Fibroblast of peridontal ligament (primary cell): ENCODE measurements around the gene TXNRD3.

Experiments
- DNase-seq: peaks from one replicate; pipeline ENCODE4 v3.0.0-alpha.2; 2010; ENCODE audit errors: extremely low read depth

TXNRD3 gene

DNA sequence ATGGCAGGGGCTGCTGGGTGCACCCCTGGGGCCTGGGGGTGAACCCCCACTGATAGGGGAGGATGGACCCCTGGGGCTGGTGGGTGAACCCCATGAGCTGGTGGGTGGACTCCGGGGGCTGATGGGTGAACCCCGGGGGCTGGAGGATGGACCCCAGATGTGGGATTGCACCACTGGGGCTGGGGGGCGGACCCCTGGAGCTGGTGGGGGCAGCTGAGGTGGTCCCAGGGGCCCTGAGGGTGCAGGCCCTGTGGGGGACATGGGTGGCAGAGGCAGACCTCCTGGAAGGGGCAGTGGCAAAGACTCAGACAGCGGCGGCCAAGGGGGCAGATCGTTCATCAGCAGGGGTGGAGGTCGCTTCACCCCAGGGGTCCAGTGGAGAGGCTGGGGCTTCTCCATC, 17.4 kb upstream of the TXNRD3 start:
- no peak for DNase-seq

DNA sequence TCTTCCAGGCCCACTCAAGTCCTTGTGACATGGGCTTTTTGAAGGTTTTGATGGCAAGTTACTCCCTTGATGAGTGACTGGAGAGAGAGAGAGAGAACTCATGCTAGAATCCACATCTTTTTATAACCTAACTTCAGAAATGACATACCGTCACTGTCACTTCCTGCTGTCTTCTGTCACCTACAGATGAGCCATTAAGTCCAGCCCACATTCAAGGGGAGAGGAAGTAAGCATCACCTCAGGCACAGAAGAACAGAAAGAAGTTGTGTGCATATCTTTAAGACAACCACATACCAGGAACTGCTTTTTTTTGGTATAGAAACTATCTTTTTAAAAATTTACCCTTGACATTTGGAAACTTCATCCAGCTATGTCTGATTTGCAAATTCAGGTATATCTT, 16.6 kb upstream of the TXNRD3 start:
- no peak for DNase-seq

DNA sequence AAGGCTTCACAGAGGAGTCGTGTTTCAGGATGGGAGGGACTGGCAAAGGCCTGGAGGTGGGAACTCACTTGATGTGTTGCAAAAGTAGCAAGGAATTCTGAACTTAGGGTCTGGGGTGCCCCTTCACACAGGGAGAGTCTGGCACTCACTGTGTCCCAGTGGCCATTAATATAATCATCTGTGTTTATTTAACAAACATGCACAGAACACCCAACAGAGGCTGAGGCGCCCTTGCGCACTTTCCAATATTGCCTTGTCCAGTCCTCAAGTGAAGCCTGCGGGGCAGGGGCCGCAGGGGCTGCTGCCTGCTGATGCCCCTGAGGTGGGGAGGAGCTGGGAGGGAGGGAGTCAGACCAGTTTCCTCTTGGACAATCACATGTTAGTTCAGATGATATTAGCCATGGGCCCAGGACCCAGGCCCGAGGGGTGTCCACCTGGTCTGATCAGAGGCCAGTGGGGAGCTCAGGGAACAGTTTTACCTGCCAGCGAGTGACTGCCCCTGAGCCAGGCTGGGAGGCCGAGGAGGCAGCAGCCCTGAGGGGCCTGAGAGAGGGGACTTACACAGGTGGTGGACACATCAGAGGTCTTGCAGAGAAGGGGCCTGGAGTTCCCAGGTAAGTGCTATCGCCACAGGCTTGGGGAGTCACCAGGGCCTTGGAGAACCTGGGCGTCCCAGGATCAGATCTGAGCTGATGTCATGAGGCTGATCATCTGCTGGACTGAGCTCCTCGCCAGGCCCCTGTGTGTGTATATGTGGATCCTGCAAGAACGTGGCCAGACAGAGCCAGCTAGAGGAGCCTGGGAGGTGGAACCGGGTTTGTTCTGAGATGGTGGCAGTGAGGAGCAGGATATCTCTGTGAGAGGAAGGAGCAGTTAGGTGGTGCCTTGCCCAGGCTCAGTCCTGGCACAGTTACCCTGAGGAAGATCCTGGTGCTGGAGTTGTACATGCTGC, 13.8 kb upstream of the TXNRD3 start:
- no peak for DNase-seq

DNA sequence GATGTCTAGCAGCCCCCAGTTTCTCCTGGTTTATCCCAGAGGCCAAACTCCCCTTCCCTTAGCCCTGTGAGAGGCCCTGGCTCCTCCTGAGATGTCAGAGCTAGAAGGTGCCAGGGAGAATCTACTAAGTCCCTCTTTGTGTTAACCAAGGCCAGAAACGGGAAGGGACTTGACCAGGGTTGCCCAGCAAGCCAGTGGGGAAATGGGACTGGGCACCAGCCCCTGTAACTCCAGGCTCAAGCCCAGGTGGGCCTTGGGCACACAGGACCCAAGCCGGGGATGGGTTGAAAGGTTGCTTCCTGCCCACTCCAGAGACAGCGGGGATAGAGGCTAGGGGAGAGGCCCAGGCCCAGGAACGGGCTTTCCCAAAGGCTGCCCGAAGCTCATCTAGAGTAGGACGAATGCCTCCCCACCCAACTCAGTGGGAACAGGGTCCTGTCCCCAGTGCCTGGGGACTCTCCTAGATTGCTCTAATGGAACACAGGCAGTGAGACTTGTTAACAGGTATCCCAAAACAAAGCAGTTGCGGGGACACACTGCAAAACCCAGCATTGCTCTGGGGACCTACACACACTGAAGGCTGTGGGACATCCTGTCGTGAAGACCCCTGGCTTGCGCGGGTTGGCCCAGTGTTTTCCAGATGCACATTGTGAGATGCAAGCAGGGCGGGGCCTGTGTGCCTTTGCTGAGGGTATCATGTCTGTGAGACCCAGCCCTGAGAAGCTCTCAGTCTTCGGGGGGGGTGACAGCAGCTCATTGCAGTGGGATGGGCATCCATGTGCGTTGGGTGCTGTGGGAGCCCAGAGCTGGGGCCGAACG, 12.9 kb upstream of the TXNRD3 start:
- DNase-seq = no peak

DNA sequence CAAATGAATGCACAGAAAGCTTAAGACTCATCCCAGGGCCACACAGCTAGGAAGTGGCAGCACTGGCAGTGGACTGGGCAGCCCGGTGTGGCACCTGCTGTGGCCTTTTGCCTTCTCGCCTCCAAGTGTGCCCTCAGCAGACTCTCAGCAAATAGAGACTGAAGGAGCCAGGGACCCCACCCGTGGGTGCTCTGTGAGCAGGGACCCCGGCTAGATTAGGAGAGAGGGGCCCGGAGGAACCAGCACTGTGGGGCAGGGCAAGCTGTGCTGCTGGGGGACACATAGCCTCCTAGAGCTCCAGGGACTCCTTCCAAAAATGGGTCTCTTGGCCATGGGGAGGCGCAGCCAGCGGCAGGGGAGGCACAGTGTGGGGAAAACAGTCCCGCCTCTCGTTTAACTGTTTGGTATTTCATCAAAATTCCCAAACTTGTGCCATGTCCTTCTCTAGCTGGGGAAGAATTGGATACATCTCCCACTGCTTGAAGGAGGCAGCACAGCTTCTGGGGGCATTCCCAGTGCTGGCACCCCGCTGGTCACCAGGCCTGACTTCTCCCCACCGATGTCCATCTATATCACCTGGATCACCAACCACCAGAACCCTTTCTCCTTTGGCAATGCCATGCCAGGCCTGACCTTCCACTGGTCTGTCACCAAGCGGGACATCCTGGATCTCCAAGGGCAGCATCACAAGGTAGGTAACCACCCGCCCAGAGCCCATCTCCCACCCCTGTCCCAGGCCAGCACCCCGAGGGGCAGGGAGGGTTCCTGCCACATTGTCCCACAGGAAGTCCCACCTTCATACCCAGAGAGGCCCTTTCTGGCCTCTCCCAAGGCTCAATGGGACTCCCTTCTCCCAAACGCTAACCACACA, 12.0 kb upstream of the TXNRD3 start:
- DNase-seq = no peak

DNA sequence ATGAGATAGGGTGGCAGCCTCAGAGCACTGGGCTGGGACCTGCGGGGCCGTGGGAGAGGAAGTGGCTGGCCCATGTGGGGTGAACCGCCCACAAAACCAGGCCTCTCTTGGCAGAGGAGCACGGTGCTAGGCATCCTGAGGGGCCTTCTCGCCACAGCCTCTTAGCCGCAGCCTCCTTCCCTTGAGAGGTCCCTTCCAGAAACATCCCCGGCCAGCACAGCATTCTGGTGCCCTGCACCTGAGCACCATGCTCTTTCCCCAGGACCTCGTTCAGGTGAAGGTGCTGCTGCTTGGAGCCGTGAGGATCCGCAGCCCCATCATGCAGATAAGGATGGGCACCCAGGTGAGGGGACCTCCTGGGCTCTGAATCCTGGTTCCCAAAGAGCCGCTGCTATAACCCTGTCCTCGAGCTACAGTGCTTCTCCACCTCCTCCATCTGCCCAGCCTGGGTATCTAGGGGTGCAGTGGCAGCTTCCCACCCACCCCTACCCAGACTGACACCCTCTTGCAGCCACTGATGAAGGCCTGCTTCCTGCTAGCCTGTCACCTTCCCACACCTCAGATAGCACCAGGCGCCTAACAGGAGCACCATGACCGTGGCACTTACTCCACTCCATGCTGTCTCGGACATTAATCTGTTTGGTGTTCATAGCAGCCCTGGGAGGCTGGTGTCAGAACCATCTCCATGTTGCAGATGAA, 11.2 kb upstream of the TXNRD3 start:
- DNase-seq = no peak

GRCh38 chr3:126665221-126665936, 10.5 kb upstream of the TXNRD3 start:
- no peak for DNase-seq

DNA sequence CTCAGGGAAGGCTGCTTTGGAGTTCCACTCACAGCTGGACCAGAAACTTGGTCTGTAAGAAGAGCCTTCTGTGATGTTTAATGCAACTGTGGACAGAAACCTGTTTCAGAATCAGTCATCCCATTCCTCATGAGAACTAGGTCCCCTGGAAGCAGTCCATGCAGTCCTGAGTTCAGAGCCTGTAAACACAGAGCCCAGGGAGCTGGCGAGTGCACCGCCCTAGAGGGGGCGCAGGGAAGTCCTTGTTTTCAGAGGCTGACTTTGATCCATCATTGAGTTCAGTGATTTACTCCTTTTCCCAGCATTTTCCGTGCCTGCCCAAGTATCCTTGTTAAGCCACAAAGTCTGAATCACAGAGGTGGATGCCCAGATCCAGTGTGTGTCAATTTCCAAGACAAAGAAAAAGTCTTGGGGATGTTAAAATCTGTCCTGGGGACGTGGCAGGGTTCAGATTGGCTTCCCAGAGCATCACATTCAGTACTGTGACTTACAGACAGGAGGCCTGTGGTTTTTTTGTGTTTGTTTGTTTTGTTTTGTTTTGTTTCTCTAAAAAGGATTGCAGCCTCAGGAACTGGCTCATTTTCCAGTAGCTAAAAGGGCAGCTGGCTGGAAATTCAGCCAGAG, 9.8 kb upstream of the TXNRD3 start:
- DNase-seq = peak; percentile 58

DNA sequence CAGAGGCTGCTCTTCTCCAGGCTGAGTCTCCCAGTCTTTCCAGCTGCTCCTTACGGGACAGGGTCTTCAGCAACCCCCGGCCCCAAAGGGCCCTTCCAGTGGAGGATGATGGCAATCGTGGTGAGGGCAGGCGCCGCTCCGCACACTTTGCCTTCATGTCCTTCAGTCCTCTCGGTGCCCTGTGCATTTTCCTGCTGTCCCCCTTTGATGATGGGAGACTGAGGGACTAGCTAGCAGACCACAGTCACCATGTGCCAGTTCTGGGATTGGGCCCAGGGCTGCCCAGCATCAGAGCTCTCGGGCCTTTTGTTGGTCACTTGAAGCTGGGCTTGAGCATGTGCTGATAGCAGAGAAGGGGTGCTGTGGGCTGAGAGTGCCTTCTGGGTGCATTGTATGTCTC, 8.8 kb upstream of the TXNRD3 start:
- DNase-seq = no peak

GRCh38 chr3:126663257-126663656, 8.3 kb upstream of the TXNRD3 start:
- DNase-seq = no peak

DNA sequence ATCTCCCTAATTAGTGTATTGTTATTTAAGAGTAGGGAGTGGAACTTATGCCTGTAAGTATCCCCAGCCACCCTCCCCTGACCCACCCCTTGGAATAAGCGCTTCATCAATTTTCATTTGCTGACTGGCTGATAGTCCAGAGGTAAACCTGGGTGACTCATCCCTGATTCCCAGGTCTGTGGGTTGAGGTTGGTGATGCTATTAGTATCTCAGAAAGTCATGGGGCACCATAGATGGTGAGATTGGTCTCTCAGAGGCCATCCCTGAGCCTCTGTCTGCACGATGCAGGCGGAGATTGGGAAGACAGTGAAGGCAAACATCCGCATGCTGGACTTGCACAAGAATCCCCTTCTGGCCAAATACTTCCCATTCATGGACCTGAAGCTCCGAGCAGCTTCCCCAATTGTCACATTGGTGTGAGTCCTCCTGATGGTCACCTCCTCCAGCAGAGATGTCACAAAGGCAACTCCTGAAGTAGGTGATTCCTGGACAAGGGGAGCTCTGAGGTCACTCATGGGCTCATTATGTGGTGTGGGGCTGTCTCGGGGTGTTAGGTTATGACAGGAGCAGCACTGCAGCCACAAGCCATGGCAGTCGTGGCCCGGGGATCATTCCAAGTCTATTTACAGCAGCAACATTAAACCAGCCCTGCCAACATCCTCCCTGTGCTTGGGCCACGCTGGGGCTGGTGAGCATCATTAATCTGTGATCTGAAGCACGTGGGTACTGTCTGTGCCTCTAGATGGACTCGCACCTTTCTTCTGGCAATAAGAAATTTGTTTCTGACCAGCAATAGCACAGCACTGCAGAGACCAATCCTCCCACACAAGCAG, 6.8 kb upstream of the TXNRD3 start:
- DNase-seq = no peak

GRCh38 chr3:126659915-126660886, 5.3 kb upstream of the TXNRD3 start:
- DNase-seq = no peak

DNA sequence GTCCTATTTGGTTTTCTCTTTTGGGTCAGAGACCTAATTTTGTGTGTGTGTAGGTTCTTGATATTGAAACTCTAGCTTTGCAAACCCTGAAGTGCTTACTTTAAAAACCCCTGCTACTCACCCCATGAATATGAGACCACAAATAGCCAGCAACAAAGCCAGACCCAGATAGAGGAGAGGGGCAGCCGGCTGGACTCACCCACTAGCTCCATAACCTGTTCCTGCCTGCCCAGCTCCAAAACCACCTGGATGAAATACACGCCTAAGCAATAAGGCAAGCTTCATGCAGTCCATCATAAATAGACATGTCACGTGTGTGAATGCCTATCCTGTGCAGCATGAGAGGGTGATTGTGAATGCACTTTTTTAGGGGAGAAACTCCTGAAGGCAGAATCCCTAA, 3.7 kb upstream of the TXNRD3 start:
- no peak for DNase-seq

- no peak for DNase-seq
These were observed 3.0 kb upstream of the TXNRD3 start for GRCh38 chr3:126657901-126658300.

DNA sequence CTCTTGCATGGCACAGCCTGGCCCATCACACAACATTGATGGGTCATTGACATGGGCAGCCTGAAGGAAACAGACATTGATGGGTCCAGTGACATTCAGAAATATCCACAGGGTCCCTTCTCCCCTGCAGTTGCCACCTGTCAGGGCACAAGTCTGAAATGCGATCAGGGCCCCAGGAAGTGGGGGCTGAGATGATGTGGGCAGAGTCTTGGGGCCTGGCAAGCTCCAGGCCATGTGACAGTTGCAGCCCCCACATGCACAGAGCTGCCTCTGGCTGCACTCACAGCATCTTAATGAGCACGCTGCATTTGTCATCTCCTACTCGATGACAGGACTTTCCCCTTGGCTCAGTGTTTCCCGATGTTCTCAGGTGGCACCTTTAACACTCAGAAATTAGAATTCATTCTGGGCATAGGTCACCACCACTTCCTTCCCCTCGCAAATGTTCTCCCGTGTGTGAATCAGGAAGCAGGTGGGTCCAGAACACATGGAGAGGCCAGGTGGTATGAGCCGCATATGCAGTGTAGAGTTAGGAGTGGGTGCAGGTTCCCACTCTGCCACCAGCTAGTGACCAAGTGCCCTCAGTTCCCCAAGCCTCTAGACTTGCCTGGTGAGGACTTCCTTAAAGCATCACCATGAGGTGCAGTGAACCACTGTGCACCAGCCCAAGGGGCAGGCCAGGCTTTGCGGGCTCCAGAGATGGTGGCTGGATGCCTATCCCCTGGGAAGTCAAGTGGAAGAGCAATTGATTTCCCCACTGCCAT, 1.6 kb upstream of the TXNRD3 start:
- DNase-seq = no peak

DNA sequence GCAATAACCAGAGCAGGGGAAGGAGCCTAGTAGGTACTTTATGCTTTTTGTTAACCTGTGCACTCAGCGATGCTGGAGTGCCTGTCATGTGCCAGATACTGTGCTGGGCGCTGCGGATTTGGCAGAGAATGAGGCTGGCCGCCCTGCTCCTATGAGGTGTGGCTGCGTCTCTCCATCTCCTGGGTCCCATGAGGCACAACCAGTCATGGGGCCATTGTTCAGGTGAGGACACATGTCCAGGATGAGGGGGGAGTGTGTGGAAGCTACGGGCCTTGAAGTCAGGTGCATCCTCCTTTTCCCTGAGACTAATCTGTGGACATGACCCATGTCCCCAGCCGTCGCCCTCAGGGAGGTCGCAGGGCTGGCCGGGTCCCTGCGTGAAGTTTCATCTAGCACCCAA, 963 bp upstream of the TXNRD3 start:
- DNase-seq = no peak

DNA sequence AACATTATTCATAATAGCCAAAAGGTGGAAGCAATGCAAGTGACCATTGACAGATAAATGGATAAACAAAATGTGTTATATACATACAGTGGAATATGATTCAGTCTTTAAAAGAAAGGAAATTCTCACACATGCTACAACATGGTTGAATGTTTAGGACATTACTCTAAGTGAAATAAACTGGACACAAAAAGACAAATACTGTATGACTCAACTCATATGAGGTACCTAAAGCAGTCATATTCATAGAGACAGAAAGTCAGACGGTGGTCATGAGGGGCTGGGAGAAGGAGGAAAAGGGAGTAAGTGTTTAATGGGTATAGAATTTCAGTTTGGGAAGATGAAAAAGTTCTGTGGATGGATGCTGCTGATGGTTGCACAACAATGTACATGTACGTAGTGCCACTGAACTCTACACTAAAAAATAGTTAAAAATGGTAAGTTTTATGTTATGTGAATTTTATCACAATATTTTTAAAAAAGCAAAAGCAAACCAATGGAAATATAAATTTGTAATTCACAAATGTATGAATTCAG, 5.3 kb downstream of the TXNRD3 start:
- no peak for DNase-seq
